HepG2 (cell line): ENCODE measurements around the gene PEX19. TPM values are rescaled to one million over a fixed set of nuclear protein-coding genes. Genes with fewer than 3 reads are reported as not detected.
A peak's percentile ranks its signal among the peaks of the same experiment; 100 is the strongest.

Source experiments
- ATAC-seq: fragments of 200-7000 bp; cut with Tn5 transposase; 3 replicates; pipeline ENCODE4 v1.9.1; 2020; ENCODE audit warnings: mild to moderate bottlenecking, moderate library complexity
- BruUV-seq: library from RNA; stranded (reverse); fragments of 400-500 nt; replicated peaks from 2 replicates; lab custom pipeline; 2021; lab: Mats Ljungman, UMichigan
- CTCF ChIA-PET: fragments of 300-600 bp; formaldehyde crosslinking; extraction: SDS; loops from one replicate; lab custom pipeline; 2021; ENCODE audit warnings: low total read pairs, inconsistent platforms, low intra/inter-chr PET ratio; lab: Yijun Ruan, JAX
- POLR2A ChIA-PET: fragments of 350-600 bp; sonication (Branson Sonifier 250); formaldehyde crosslinking; loops from one replicate; lab custom pipeline; 2020; ENCODE audit warnings: antibody characterized with exemption, inconsistent platforms; lab: Yijun Ruan, JAX
- DNase-seq: peaks from one replicate; pipeline ENCODE4 v3.0.0-alpha.2; 2015; ENCODE audit warnings: low spot score
- FAIRE-seq: peaks from 3 replicates; lab custom pipeline; 2011; peaks lifted over from hg19 to GRCh38; lab: Jason Lieb, UNC
- H2AFZ ChIP-seq: one replicate; pipeline ENCODE4 v1.6.1; 2011; ENCODE audit warnings: low read length, inconsistent platforms
- H3K27ac ChIP-seq: fragments of 300-600 bp; 3 replicates; pipeline ENCODE4 v1.8.0; 2011; ENCODE audit warnings: mixed run types, mild to moderate bottlenecking, mixed read lengths, low read length, inconsistent platforms; ENCODE audit not compliant: insufficient read depth; ENCODE audit errors: extremely low read length
- H3K27me3 ChIP-seq, 2 experiments: fragments of 200-600 bp in 1 of 2; 2 replicates in 1 of 2; 3 replicates in 1 of 2; pipeline versions ENCODE4 v1.6.0 to v1.8.0; 2011; ENCODE audit warnings: low read length in 2 of 2, mild to moderate bottlenecking in 2 of 2, moderate library complexity in 2 of 2, inconsistent platforms in 1 of 2; ENCODE audit not compliant: insufficient read depth in 2 of 2, control insufficient read depth in 1 of 2
- H3K36me3 ChIP-seq, 2 experiments: fragments of 200-600 bp in 1 of 2; replicated peaks in 1 of 2; 2 replicates in 1 of 2; 3 replicates in 1 of 2; pipeline versions ENCODE4 v1.5.1 to v1.8.0; 2011; ENCODE audit warnings: low read length in 2 of 2, inconsistent platforms in 1 of 2; ENCODE audit not compliant: insufficient read depth in 2 of 2, control insufficient read depth in 1 of 2
- H3K4me1 ChIP-seq: 2 replicates; pipeline ENCODE4 v1.5.1; 2012; ENCODE audit warnings: low read length, inconsistent platforms; ENCODE audit not compliant: insufficient read depth
- H3K4me2 ChIP-seq: 2 replicates; pipeline ENCODE4 v1.6.0; 2011; ENCODE audit warnings: low read depth, low read length, inconsistent platforms
- H3K4me3 ChIP-seq, 3 experiments: fragments of 200-600 bp in 1 of 3; sonication (generic), shearing (Covaris generic) in 1 of 3; replicated peaks in 1 of 3; 2 replicates each; pipeline ENCODE4 v1.5.1; 2011 to 2016; ENCODE audit warnings: low read length in 3 of 3, inconsistent platforms in 2 of 3, low read depth in 2 of 3, mild to moderate bottlenecking in 2 of 3, control low read depth in 1 of 3, mixed read lengths in 1 of 3; ENCODE audit not compliant: insufficient read depth in 1 of 3
- H3K79me2 ChIP-seq: one replicate; pipeline ENCODE4 v1.6.1; 2011; ENCODE audit warnings: low read length, inconsistent platforms; ENCODE audit not compliant: insufficient read depth
- H3K9ac ChIP-seq: 2 replicates; pipeline ENCODE4 v1.6.0; 2011; ENCODE audit warnings: mild to moderate bottlenecking, low read depth, low read length, inconsistent platforms; ENCODE audit not compliant: insufficient read depth
- H3K9me3 ChIP-seq: 2 replicates; pipeline ENCODE4 v1.5.1; 2012; ENCODE audit warnings: mild to moderate bottlenecking, low read length
- H4K20me1 ChIP-seq: 2 replicates; pipeline ENCODE4 v1.6.0; 2011; ENCODE audit warnings: inconsistent platforms, mild to moderate bottlenecking, low read length, moderate library complexity; ENCODE audit not compliant: insufficient read depth
- BCL3 ChIP-seq: sonication (generic); formaldehyde crosslinking; IDR thresholded peaks from 2 replicates; pipeline ENCODE4 v1.5.1; 2020; ENCODE audit warnings: mild to moderate bottlenecking, missing genetic modification reagents, moderate library complexity
- DPF2 ChIP-seq: sonication (generic); formaldehyde crosslinking; IDR thresholded peaks from 2 replicates; pipeline ENCODE4 v1.4.0; 2020; ENCODE audit warnings: mild to moderate bottlenecking, low read depth, missing genetic modification reagents, borderline replicate concordance
- GLI4 ChIP-seq: sonication (generic); formaldehyde crosslinking; IDR thresholded peaks from 2 replicates; pipeline ENCODE4 v1.5.1; 2020; ENCODE audit warnings: missing genetic modification reagents, mild to moderate bottlenecking, moderate library complexity, borderline replicate concordance
- GZF1 ChIP-seq: sonication (generic); formaldehyde crosslinking; IDR thresholded peaks from 2 replicates; pipeline ENCODE4 v1.5.1; 2020; ENCODE audit warnings: mild to moderate bottlenecking, missing genetic modification reagents
- HHEX ChIP-seq: IDR thresholded peaks from 2 replicates; pipeline ENCODE4 v1.6.1; 2016; ENCODE audit warnings: control low read depth
- MAFF ChIP-seq: IDR thresholded peaks from 2 replicates; pipeline ENCODE4 v1.6.1; 2011; ENCODE audit warnings: low read depth, low read length, improper control_type of control experiment
- MAFK ChIP-seq, 2 experiments: IDR thresholded peaks in 1 of 2; conservative IDR thresholded peaks in 1 of 2; 2 replicates each; pipeline ENCODE4 v1.6.1; 2011; ENCODE audit warnings: improper control_type of control experiment in 2 of 2, low read length in 2 of 2
- PRMT3 ChIP-seq: sonication (generic); formaldehyde crosslinking; IDR thresholded peaks from 2 replicates; pipeline ENCODE4 v1.8.1; 2022; ENCODE audit warnings: low read depth, mild to moderate bottlenecking, moderate library complexity, missing genetic modification reagents, borderline replicate concordance
- RBFOX2 ChIP-seq: fragments of 200-400 bp; formaldehyde crosslinking; IDR thresholded peaks from 2 replicates; pipeline ENCODE4 v1.6.1; 2017; ENCODE audit warnings: low read depth, mild to moderate bottlenecking, low read length
- ZBTB4 ChIP-seq: sonication (generic); formaldehyde crosslinking; IDR thresholded peaks from 2 replicates; pipeline ENCODE4 v1.4.0; 2020; ENCODE audit warnings: missing genetic modification reagents, mild to moderate bottlenecking, borderline replicate concordance
- ZNF362 ChIP-seq: sonication (generic); formaldehyde crosslinking; IDR thresholded peaks from 2 replicates; pipeline ENCODE4 v1.4.0; 2020; ENCODE audit warnings: missing genetic modification reagents, mild to moderate bottlenecking, borderline replicate concordance
- ZNF451 ChIP-seq: sonication (generic); formaldehyde crosslinking; IDR thresholded peaks from 2 replicates; pipeline ENCODE4 v1.5.0; 2020; ENCODE audit warnings: mild to moderate bottlenecking, missing genetic modification reagents
- ZNF589 ChIP-seq: sonication (generic); formaldehyde crosslinking; conservative IDR thresholded peaks from 2 replicates; pipeline ENCODE4 v1.8.0; 2022; ENCODE audit warnings: mild to moderate bottlenecking, moderate library complexity, missing genetic modification reagents
- WGBS: methylation state at CpG from one replicate; pipeline ENCODE4 v1.1.6; 2017; ENCODE audit warnings: low lambda C conversion rate; 5-methylcytosine and 5-hydroxymethylcytosine counted together
- in situ Hi-C: cut with HindIII; loops from 2 replicates; pipeline ENCODE4 v1.10.0; 2017; ENCODE audit warnings: low pct_unique_long_range_greater_than_20kb; ENCODE audit not compliant: extremely low pct_ligation_motif_present
- intact Hi-C: fragments of 100-400 bp; cut with micrococcal nuclease; formaldehyde crosslinking; loops from one replicate; pipeline ENCODE4 v1.10.0; 2022; ENCODE audit not compliant: unreplicated experiment
- polyA plus RNA-seq, 8 experiments: library from polyadenylated mRNA; depleted of rRNA in 3 of 8; stranded (reverse) in 7 of 8; unstranded in 1 of 8; fragments of >200 nt; fragmentation: Illumina TruSeq in 4 of 8; extraction: Trizol in 4 of 8; gene quantifications; 2 replicates each; pipeline versions ENCODE4 v1.2.1 to v1.2.3, GENCODE V29; 2011 to 2016; ENCODE audit warnings: low read depth in 4 of 8, missing spikeins in 1 of 8, mixed read lengths in 1 of 8; ENCODE audit not compliant: insufficient read depth in 1 of 8
- total RNA-seq, 5 experiments: library from RNA; depleted of rRNA; stranded (reverse); fragments of >200 nt; fragmentation: Illumina TruSeq; extraction: Trizol; gene quantifications; 2 replicates each; pipeline ENCODE4 v1.2.3, GENCODE V29; 2016; ENCODE audit warnings: low read depth in 1 of 5

PEX19 gene
- total and polyA plus RNA-seq, 2 of the 13 experiments (the other 11 are each of a cell fraction or from before 2014, with no cell fraction given): 47.0 to 51.8 TPM

- no peak for TF ChIP-seq BCL3 (CRISPR knock-in tag)
- no peak for TF ChIP-seq RBFOX2
- peak; percentile 29 to 57; a peak in 3 of 4 replicates for TF ChIP-seq MAFK (conservative IDR thresholded peaks at IDR 0.05 in 1 of 2, IDR thresholded peaks at IDR 0.05 in 1 of 2; ENCODE audit: low read length in 2 of 2)
- no peak for TF ChIP-seq ZBTB4 (CRISPR knock-in tag)
- no peak for TF ChIP-seq ZNF362 (CRISPR knock-in tag)
- TF ChIP-seq ZNF451 (CRISPR knock-in tag): no peak
- no peak for TF ChIP-seq HHEX (CRISPR knock-in tag)
- TF ChIP-seq GLI4 (CRISPR knock-in tag): no peak
- no peak for TF ChIP-seq GZF1 (CRISPR knock-in tag)
- no peak for TF ChIP-seq PRMT3 (CRISPR knock-in tag)
- no peak for TF ChIP-seq DPF2 (CRISPR knock-in tag)
- no peak for TF ChIP-seq ZNF589 (CRISPR knock-in tag)
- 0 out of 2 replicates have a peak, but pooled peaks have one; percentile 12 for TF ChIP-seq MAFF
- 95% methylated on average over 4 of the region's 4 CpGs for WGBS
- Histone ChIP-seq H3K4me2 (no peak overlapping the region), H2AFZ (no peak overlapping the region), H3K79me2 (no peaks in the 10 kb centered on the region), H3K4me3 (no peak overlapping the region), H3K27ac (no peak overlapping the region), H4K20me1 (no peaks in the 10 kb centered on the region), H3K27me3 (no peaks in the 10 kb centered on the region), H3K36me3 (peaks cover 21 to 53% of the 10 kb centered on the region in 2 experiments), H3K9me3 (no peaks in the 10 kb centered on the region), H3K9ac (no peak overlapping the region), H3K4me1 (no peaks in the 10 kb centered on the region)
- CTCF ChIA-PET: no interaction called here
- FAIRE-seq (no peak), ATAC-seq (no peak), DNase-seq (no peak)
- in situ Hi-C loops (no loop called here), intact Hi-C loops (no loop called here)
- BruUV-seq: no TSS peak
- POLR2A ChIA-PET: interaction anchor here (1.0 kb wide), 1 partner anchor 15 kb away, joined by 6 read pairs; the partner anchor contains the start of gene DCAF8
Observed at GRCh38 chr1:160277987-160278386, 6.9 kb downstream of the PEX19 start.
